GM21717 (cell line): ENCODE data around the gene NFIB.

Source experiments
- ATAC-seq: cut with Tn5 transposase; IDR thresholded peaks from one replicate; pipeline ENCODE4 v1.9.1; 2021; ENCODE audit warnings: mild to moderate bottlenecking, moderate library complexity; ENCODE audit not compliant: unreplicated experiment

Gene NFIB

DNA sequence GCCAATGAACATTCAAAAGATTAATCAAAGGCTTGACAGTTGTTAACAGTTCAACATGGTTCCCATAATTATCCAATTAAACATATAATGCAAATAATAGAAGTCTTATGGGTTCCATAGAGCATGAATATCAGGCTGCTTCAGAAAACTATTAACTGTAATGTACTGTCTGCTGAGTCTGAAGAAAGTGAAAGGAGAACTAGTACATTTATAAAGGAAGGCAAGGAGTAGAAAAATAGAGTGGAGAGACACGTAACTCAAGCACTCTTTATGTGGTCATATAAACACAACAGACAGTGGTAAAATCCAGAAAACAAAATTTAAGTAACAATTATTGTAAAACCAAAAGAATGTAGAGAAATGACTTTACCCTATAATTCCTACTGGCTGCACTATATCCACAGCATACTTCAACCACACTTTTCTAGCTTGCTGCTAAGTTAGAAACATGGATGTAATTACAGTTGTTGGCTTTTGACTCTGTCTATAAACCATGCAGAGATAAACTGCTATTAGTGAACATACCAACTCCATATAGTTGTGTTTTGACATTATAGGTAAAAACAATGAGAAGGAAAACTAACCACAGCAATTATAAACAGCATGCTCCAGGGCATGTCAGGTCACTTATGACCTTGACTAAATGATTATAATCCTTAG, 32.7 kb downstream of the NFIB start:
- ATAC-seq = no peak

GRCh38 chr9:14279671-14280070, 34.3 kb downstream of the NFIB start:
- ATAC-seq = no peak

DNA sequence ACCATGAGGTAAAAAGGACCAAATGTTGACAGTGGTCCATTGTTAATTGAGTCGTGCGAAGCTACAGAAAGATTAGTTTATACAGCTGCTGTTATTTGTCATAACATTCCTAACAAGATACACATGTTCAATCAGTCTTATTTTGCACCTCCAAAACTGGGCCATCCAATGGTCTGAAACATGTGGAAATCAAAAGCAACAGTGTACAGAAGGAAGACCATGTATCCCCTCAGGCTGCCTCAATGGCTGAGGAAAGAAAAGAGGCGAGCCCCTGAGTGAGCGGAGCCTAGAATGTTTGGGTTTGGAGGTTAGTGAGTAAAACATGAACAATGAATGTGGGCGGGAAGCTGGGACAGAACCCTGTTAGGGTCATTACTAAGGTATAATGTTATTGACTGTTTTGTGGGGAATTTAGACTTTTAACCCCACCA, 35.6 kb downstream of the NFIB start:
- no peak for ATAC-seq

- no peak for ATAC-seq
These were observed 36.2 kb downstream of the NFIB start for GRCh38 chr9:14277761-14278160.

DNA sequence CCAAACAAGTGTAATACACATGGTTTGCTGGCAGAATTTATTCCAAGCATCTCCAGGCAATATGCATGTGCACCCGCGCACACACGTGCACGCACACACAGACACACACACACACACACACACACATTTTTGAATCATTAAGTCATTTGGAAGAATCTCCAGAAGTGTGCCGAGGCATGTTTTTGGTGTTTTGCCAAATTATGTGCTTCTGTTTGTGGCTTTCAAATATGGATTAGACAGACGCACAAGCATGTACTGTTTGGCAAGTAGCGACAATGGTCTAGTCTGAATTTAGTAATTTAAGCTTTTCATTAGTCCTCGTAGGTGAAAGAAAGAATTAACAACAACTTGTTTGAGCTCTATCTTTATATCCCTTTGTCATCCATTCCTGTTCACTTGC, 36.7 kb downstream of the NFIB start:
- ATAC-seq = no peak

- ATAC-seq = no peak
These were observed 38.6 kb downstream of the NFIB start for GRCh38 chr9:14275331-14275730.

- no peak for ATAC-seq
These were observed 40.2 kb downstream of the NFIB start for GRCh38 chr9:14273696-14274121.

GRCh38 chr9:14272927-14273528, 40.9 kb downstream of the NFIB start:
- ATAC-seq = no peak

DNA sequence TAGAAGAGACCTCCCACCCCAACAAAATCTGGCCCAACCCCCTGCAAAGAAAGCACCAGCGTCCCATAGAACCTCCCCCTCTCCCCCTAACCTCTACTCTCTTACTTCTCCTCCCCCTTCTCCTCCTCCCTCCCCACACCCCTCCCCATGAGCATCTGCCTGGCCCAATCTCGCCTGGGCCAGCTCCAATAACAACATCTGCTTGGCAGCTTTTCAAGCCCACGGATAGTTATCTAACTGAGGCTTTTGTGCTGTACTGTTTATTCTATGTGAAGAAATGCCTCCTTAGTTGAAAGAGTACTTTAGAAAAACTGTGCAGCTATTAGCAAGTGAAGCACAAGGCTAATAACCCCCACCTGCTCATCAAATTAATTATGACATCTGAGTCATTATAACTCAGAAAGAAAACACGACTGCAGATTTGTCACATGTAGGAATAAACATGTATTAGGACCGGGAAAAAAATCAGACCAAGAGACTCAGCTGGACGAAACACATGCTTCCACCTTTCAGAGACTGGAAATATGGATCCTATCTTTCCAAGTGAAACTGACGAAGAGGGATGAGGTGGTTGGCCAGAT, 42.8 kb downstream of the NFIB start:
- no peak for ATAC-seq

DNA sequence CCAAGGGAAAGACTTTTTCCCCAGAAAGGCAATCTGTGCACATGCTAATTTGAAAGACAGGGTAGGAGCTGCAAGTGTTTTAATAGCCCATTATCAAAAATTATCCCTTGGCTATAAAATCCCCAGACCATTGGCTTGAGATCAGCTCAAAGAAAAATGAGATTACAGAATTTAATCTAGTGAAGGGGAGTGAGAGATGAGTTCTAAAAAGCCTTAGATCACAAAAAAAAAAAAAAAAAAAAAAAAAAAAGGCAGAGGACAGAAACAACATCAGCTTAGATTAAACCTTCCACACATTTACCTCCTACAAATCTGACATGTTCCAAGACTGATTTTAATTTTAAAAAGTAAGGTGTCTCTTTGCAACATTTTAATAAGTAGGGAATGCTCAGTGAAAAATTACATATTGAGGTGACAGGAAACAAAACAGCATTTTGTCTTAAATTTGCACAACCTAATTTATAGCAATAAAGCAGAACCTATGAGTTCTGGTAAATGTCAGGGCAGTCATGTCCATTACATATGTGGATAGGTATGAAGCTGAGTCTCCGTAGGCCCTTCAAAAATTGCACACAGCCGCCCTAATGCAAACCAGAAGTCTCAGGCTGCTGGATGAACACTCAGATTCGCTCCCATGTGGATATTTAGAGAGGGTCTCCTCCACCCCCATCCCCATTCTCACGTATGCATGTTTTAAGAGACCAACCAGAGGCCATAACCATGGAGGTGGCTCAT, 43.4 kb downstream of the NFIB start:
- ATAC-seq = no peak

- no peak for ATAC-seq
These were observed 44.0 kb downstream of the NFIB start for GRCh38 chr9:14269916-14270315.

- ATAC-seq = no peak
These were observed 50.0 kb downstream of the NFIB start for GRCh38 chr9:14263707-14264483.

DNA sequence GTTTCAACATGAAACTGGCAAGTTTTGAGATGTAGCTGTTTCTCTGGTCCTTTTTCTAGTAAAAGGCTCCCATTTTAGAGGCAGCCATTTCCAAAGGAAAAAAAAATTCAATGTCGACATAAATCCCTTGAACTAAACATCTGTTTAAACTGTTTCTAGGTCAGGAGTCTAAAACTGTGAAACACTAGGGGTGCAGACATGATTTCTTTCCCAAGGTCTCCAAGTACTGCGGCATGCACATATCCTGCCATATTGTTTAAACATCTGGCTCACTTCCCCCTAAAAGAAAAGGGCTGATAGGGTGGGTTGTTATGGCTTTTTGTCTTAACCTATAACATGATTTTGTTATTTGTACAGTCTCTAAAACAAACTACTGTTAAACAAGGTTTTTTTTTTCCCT, 51.1 kb downstream of the NFIB start:
- no peak for ATAC-seq

- no peak for ATAC-seq
These were observed 52.3 kb downstream of the NFIB start for GRCh38 chr9:14261616-14262015.

DNA sequence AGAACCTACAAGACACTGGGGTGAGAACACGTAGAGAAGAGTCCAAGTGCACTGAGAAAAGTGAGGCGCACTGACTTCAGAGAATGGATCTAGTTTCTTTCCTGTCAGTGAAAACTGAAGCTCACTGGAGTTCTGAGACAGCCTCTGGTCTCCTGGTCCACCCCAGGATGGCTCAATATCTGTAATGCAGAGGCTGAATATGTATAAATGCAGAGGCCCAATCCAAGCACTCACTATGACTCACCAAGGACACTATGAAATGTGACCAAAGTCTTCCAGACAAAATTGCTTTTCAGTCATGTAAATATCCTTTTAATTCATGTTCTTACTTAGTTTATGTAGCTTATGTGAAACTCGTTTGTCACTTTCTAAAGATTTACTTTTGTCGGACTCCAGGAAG, 53.8 kb downstream of the NFIB start:
- no peak for ATAC-seq

GRCh38 chr9:14258660-14259239, 55.2 kb downstream of the NFIB start:
- no peak for ATAC-seq

- ATAC-seq = no peak
These were observed 55.8 kb downstream of the NFIB start for GRCh38 chr9:14258156-14258555.

DNA sequence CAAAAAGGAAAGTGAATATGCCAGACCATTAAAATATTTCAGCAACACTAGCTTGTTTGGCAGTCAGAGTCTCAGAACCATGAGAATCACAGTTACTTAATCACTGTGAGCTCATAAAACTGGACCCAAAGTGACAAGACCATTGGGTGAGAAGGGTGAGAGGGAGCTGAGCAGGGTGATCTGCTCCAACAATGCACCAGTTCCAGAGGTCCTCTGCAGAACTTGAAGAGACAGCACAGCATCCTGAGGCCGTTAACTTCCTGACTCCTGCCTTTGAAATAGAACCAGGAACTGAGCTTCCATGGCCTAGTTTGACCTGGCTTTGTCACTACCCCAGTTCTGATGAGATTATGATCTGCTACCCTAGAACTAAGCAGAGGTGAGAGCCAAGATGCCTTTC, 57.4 kb downstream of the NFIB start:
- no peak for ATAC-seq

- no peak for ATAC-seq
These were observed 62.5 kb downstream of the NFIB start for GRCh38 chr9:14251154-14252071.

GRCh38 chr9:14250794-14251153, 63.2 kb downstream of the NFIB start:
- ATAC-seq = no peak
